Measurements from ENCODE around the gene NF1.
A peak's percentile ranks its signal among the peaks of the same experiment; 100 is the strongest.
"Not testable (repeated sequence)": the region's sequence is repeated elsewhere in the genome, so short reads cannot be mapped to it uniquely, and the experiment has no call there.

The NF1 gene

DNA sequence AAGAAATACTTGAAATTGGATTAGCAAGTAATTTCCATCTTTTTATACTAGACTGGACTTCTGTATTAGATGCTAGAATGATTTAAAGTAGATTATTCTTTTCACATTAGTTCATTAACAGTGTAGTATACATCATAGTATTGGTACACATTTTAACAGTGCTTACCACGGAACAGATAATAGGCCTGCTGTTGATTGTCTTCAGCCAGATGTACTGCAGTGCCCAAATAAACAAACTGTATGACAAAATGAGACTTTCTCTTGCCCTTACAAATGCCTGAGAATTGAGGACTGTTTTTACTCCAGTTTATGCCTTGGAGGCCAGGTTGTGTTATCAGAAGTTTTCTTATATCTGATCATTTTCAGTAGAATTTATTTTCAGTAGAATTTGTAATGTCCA, 226.0 kb downstream of the NF1 start:
- DNase-seq (ENCODE audit: low read depth in 1 of 2, low spot score in 1 of 2): no peak

DNA sequence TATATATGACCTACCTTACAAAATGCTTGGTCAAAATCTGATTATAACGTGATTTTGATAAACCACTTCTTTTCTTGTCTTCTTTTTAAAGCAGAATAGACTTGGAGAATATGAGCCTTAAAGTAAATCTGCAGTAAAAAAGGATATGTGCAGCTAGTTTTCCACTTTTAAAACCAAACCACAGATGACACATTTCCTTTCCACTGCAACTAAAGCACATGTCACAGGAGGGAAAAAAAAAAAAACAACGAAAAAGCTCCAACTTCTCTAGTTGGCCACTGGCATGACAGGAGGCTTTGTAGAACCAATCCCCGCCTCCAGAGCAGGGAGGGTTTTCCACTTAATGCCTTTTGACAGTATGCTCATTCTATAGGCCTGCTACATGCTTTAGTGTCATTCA, 226.7 kb downstream of the NF1 start, which contains the start of gene EVI2A:
EVI2A (minus strand) TSS at position 142 of the 400 bp plus-strand sequence. CDS start 2,609 bp downstream, outside the sequence.
- DNase-seq (ENCODE audit: low read depth in 1 of 2, low spot score in 1 of 2): peak; percentile 20 to 53

GRCh38 chr17:31321966-31322365, 227.2 kb downstream of the NF1 start:
- no peak for DNase-seq (ENCODE audit: low read depth in 1 of 2, low spot score in 1 of 2)

- no peak for DNase-seq (ENCODE audit: low read depth in 1 of 2, low spot score in 1 of 2)
Measured at GRCh38 chr17:31323551-31323950, 228.8 kb downstream of the NF1 start.

- no peak for DNase-seq (ENCODE audit: low read depth in 1 of 2, low spot score in 1 of 2)
Measured at GRCh38 chr17:31327534-31328159, 232.9 kb downstream of the NF1 start.

DNA sequence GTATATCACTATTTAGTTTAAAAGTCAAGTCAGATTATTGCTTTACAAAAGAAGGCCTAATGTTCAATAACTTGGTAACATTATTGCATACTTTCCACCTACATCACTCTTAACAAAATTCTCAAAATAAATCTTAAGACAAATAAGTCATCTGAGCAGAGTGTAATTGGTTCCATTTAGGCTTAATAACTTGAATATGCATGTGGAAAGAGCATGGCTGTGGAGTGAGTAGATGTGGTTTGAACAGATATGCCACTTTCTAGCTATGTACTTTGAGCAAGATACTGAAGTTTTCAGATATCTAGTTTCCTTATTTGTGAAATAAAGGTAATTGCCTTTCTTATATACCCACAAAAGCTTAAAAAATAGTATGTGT, 233.4 kb downstream of the NF1 start:
- no peak for DNase-seq (ENCODE audit: low read depth in 1 of 2, low spot score in 1 of 2)

GRCh38 chr17:31329221-31329620, 234.4 kb downstream of the NF1 start:
- no peak for DNase-seq (ENCODE audit: low read depth in 1 of 2, low spot score in 1 of 2)

GRCh38 chr17:31339906-31340661, 245.3 kb downstream of the NF1 start:
- DNase-seq (ENCODE audit: low read depth in 1 of 2, low spot score in 1 of 2): no peak

DNA sequence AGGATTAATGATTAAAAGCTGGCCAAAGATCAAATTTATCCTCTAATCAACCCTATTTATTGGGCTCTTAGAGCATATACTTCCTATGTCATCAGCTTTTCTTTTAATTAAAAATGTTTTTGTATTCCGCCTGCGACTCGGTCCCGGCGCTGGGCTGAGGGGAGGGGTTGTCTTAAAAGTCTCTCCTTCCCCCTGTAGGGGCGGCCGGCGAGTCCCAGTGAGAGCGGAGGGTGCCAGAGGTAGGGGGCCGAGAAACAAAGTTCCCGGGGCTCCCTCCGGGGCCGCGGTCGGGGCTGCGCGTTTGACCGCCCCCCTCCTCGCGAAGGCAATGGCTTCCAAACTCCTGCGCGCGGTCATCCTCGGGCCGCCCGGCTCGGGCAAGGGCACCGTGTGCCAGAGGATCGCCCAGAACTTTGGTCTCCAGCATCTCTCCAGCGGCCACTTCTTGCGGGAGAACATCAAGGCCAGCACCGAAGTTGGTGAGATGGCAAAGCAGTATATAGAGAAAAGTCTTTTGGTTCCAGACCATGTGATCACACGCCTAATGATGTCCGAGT, 250.5 kb downstream of the NF1 start:
- not testable (repeated sequence) for DNase-seq (ENCODE audit: low read depth in 1 of 2, low spot score in 1 of 2)

DNA sequence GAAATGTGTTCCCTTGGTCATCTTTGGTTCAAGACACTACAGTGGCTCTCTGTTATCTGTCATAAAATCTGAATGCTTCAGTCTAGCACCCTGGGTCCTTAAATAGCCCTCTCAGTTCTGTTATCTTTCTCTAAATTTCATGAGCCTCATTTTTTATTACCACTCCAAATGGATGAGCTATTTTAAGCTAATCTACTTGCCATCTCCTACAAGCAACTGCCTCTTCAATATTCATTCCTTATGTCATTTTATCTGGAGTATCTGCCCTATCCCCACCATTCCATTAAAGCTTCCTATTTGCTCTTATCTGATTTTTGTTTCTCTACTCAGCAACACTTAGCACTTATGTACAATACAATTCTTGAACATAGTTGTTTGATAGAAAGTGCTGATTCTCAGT, 254.7 kb downstream of the NF1 start:
- DNase-seq (ENCODE audit: low read depth in 1 of 2, low spot score in 1 of 2): no peak

DNA sequence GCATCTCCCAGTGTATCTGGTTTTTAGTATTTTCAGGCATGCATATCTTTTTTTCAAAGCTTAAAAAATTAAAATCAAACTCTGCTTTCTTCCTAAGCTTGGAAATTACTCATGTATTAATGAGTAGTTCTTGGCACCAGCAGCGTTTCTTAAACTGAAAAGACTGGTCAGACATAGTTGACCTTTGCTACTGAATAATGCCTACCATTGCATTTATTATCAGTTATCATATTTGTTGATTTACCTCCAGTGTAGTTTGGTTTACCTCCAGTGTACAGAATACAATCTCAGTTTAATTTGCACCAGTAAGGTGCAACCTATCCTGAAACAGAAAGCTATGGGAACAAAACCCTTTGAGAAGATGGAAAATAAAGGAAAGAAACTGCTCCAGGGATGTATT, 261.2 kb downstream of the NF1 start:
- DNase-seq (ENCODE audit: low read depth in 1 of 2, low spot score in 1 of 2): no peak

GRCh38 chr17:31357091-31357490, 262.3 kb downstream of the NF1 start:
- DNase-seq (ENCODE audit: low read depth in 1 of 2, low spot score in 1 of 2): no peak

GRCh38 chr17:31357839-31358394, 263.1 kb downstream of the NF1 start:
- no peak for DNase-seq (ENCODE audit: low read depth in 1 of 2, low spot score in 1 of 2)

DNA sequence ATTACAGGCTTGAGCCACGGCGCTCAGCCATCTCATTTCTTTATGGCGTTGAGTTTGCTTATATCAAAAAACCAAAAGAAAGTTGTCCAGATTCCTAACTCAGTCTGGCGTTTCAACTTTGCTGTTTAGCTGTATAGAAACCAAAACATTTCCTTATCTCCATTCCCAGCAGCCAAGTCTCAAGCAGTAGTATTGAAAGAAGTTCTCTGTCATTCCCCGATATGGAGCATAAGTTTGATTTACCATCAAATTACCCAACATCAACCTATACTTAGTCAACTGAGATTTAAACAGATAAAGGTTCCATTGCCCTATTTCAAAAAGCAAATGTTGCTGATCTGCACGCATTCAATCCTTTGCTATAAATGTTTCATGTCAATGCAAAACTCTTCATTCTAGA, 269.2 kb downstream of the NF1 start:
- no peak for DNase-seq (ENCODE audit: low read depth in 1 of 2, low spot score in 1 of 2)

GRCh38 chr17:31366088-31366487, 271.3 kb downstream of the NF1 start:
- no peak for DNase-seq (ENCODE audit: low read depth in 1 of 2, low spot score in 1 of 2)

- DNase-seq (ENCODE audit: low read depth in 1 of 2, low spot score in 1 of 2): no peak
Measured at GRCh38 chr17:31369266-31369665, 274.5 kb downstream of the NF1 start.

GRCh38 chr17:31371511-31372097, 276.8 kb downstream of the NF1 start:
- DNase-seq (ENCODE audit: low read depth in 1 of 2, low spot score in 1 of 2): no peak

GRCh38 chr17:31373150-31374093, 278.6 kb downstream of the NF1 start:
- DNase-seq (ENCODE audit: low read depth in 1 of 2, low spot score in 1 of 2): no peak

- no peak for DNase-seq (ENCODE audit: low read depth in 1 of 2, low spot score in 1 of 2)
Measured at GRCh38 chr17:31374094-31374447, 279.3 kb downstream of the NF1 start.

- DNase-seq (ENCODE audit: low read depth in 1 of 2, low spot score in 1 of 2): no peak
Measured at GRCh38 chr17:31374503-31374902, 279.7 kb downstream of the NF1 start.

GRCh38 chr17:31378638-31379037, 283.9 kb downstream of the NF1 start:
- DNase-seq (ENCODE audit: low read depth in 1 of 2, low spot score in 1 of 2): no peak
